ENCODE data around the gene PPP1R27.

The PPP1R27 gene

GRCh38 chr17:81834831-81835267 lies at the start of gene PPP1R27:
TSS of gene PPP1R27 (minus strand) at chr17:81835050. CDS start at chr17:81834953, 97 bp downstream.
- no peak for DNase-seq

GRCh38 chr17:81884520-81884919 lies 49.7 kb upstream of the PPP1R27 start:
- no peak for DNase-seq

GRCh38 chr17:81879121-81879520 lies 44.3 kb upstream of the PPP1R27 start:
- no peak for DNase-seq

- DNase-seq = no peak
These were observed 43.4 kb upstream of the PPP1R27 start for GRCh38 chr17:81878294-81878693.

- DNase-seq = no peak
These were observed 42.7 kb upstream of the PPP1R27 start for GRCh38 chr17:81877569-81877968.

- DNase-seq = peak; percentile 95 to 96
These were observed 36.8 kb upstream of the PPP1R27 start for GRCh38 chr17:81871387-81872230.

GRCh38 chr17:81870981-81871386 lies 36.1 kb upstream of the PPP1R27 start, which contains the start of gene ARHGDIA:
TSS of gene ARHGDIA (minus strand) at chr17:81871337. CDS start at chr17:81869930, 1,407 bp downstream.
- DNase-seq = no peak

- peak in 1 of 2 donors; percentile 54 for DNase-seq
These were observed 35.5 kb upstream of the PPP1R27 start for GRCh38 chr17:81870131-81870980.

- peak in 1 of 2 donors; percentile 40 for DNase-seq
These were observed 34.6 kb upstream of the PPP1R27 start for GRCh38 chr17:81869221-81870130.

GRCh38 chr17:81868674-81869220 lies 33.9 kb upstream of the PPP1R27 start:
- no peak for DNase-seq

- DNase-seq = no peak
These were observed 33.3 kb upstream of the PPP1R27 start for GRCh38 chr17:81867991-81868673.

- peak in 1 of 2 donors; percentile 43 for DNase-seq
These were observed 32.5 kb upstream of the PPP1R27 start for GRCh38 chr17:81867170-81867990.

- DNase-seq = peak in 1 of 2 donors; percentile 24
These were observed 31.8 kb upstream of the PPP1R27 start for GRCh38 chr17:81866440-81867169.

GRCh38 chr17:81865733-81866439 lies 31.0 kb upstream of the PPP1R27 start:
- DNase-seq = peak in 1 of 2 donors; percentile 14

- no peak for DNase-seq
These were observed 30.5 kb upstream of the PPP1R27 start for GRCh38 chr17:81865358-81865732.

GRCh38 chr17:81863833-81864768 lies 29.3 kb upstream of the PPP1R27 start:
- DNase-seq = no peak

- DNase-seq = no peak
These were observed 28.3 kb upstream of the PPP1R27 start for GRCh38 chr17:81863123-81863675.
